Kidney glomerular epithelial cell (primary cell): ENCODE data around the gene CCDC183.
"Not testable (repeated sequence)": the region's sequence is repeated elsewhere in the genome, so short reads cannot be mapped to it uniquely, and the experiment has no call there.

Experiments
- DNase-seq: peaks from one replicate; lab custom pipeline; 2025; lab: John Stamatoyannopoulos, UW

Gene CCDC183

GRCh38 chr9:136785565-136786355 is 10.4 kb upstream of the CCDC183 start:
- DNase-seq = not testable (repeated sequence)

- DNase-seq = no peak
Measured at GRCh38 chr9:136786451-136786850, 9.7 kb upstream of the CCDC183 start.

GRCh38 chr9:136786983-136787382 is 9.2 kb upstream of the CCDC183 start:
- DNase-seq = not testable (repeated sequence)

GRCh38 chr9:136787690-136788400 is 8.3 kb upstream of the CCDC183 start:
- peak; percentile 10 for DNase-seq

- DNase-seq = not testable (repeated sequence)
Measured at GRCh38 chr9:136788644-136789522, 7.3 kb upstream of the CCDC183 start.

- DNase-seq = no peak
Measured at GRCh38 chr9:136789523-136789937, 6.6 kb upstream of the CCDC183 start.

- DNase-seq = peak; percentile 99
Measured at GRCh38 chr9:136790640-136791515, 5.3 kb upstream of the CCDC183 start, which contains the start of gene TMEM141. Gene TMEM141 (plus strand): TSS chr9:136791344. CDS start chr9:136791371, 27 bp downstream.

GRCh38 chr9:136791516-136792276 is 4.4 kb upstream of the CCDC183 start:
- peak; percentile 30 for DNase-seq

GRCh38 chr9:136792321-136793085 is 3.6 kb upstream of the CCDC183 start:
- DNase-seq = no peak

- DNase-seq = no peak
Measured at GRCh38 chr9:136793086-136793946, 2.8 kb upstream of the CCDC183 start.

GRCh38 chr9:136794281-136794999 is 1.7 kb upstream of the CCDC183 start:
- no peak for DNase-seq

GRCh38 chr9:136795000-136795348 is 1.2 kb upstream of the CCDC183 start:
- no peak for DNase-seq

- DNase-seq = peak; percentile 11
Measured at GRCh38 chr9:136796775-136797347, 723 bp downstream of the CCDC183 start.

- DNase-seq = no peak
Measured at GRCh38 chr9:136798708-136799078, 2.6 kb downstream of the CCDC183 start.

- no peak for DNase-seq
Measured at GRCh38 chr9:136799079-136799853, 3.1 kb downstream of the CCDC183 start.

- DNase-seq = peak; percentile 62
Measured at GRCh38 chr9:136799854-136800657, 3.9 kb downstream of the CCDC183 start.
